Measurements from ENCODE around the gene EIF5B. TPM values are rescaled to one million over a fixed set of nuclear protein-coding genes. Genes with fewer than 3 reads are reported as not detected.

Gene EIF5B
- total and polyA plus RNA-seq, 2 of the 4 experiments (the other 2 are of a cell fraction): 19.7 to 21.8 TPM

GRCh38 chr2:99386011-99386410 is 48.8 kb downstream of the EIF5B start:
- Histone ChIP-seq H4K5ac (ENCODE audit: low read depth, low read length) (no peak overlapping the region), H2BK15ac (ENCODE audit: low read depth, low read length) (no peak overlapping the region), H2BK120ac (ENCODE audit: low read depth, low read length) (no peak overlapping the region), H4K8ac (ENCODE audit: low read depth in 2 of 2, low read length in 2 of 2) (no peak overlapping the region), H2BK20ac (ENCODE audit: low read depth, low read length) (no peak overlapping the region), H3K4me2 (ENCODE audit: low read depth, low read length) (no peak overlapping the region), H4K91ac (ENCODE audit: insufficient read depth, low read depth, low read length) (no peak overlapping the region), H3K56ac (ENCODE audit: extremely low read depth, insufficient read depth, low read length) (no peak overlapping the region), H3K4me1 (ENCODE audit: control insufficient read depth, insufficient read depth, low read length) (no peaks in the 10 kb centered on the region), H2AK5ac (ENCODE audit: low read depth, low read length) (no peak overlapping the region), H3K9me1 (ENCODE audit: insufficient read depth, low read length) (peaks cover 5% of the 10 kb centered on the region), H2BK5ac (ENCODE audit: low read depth, low read length, poor library complexity, severe bottlenecking) (no peak overlapping the region), H3K79me1 (ENCODE audit: low read depth in 1 of 2, low read length in 2 of 2) (peaks cover 13% of the 10 kb centered on the region in 2 experiments), H2AK9ac (replicated peaks; ENCODE audit: low read depth, low read length, poor library complexity) (no peak overlapping the region), H3K4ac (ENCODE audit: low read depth, low read length) (no peak overlapping the region), H3K36me3 (ENCODE audit: control insufficient read depth, insufficient read depth, low read length) (peaks cover 22% of the 10 kb centered on the region), H3K27me3 (ENCODE audit: control insufficient read depth, insufficient read depth, low read length) (no peaks in the 10 kb centered on the region), H3K4me3 (ENCODE audit: insufficient read depth, low read depth, low read length) (no peak overlapping the region), H3K9me3 (ENCODE audit: control insufficient read depth, insufficient read depth, low read length) (no peaks in the 10 kb centered on the region), H3K23ac (ENCODE audit: low read depth, low read length) (no peak overlapping the region; the same call in 1 of the 2 replicates), H4K20me1 (ENCODE audit: insufficient read depth, low read length) (no peaks in the 10 kb centered on the region), H3K9ac (ENCODE audit: low read depth, low read length) (no peak overlapping the region), H2AFZ (replicated peaks; ENCODE audit: low read length, poor library complexity) (no peak overlapping the region), H3K27ac (ENCODE audit: insufficient read depth, low read length) (no peak overlapping the region), H3K14ac (replicated peaks; ENCODE audit: low read depth, low read length) (no peak overlapping the region), H3K18ac (ENCODE audit: low read depth, low read length) (no peak overlapping the region)
- WGBS, 2 experiments (ENCODE audit: extremely low coverage in 2 of 2, insufficient read length in 1 of 2): no CpG with 5 or more reads among the region's 2 CpGs
- TF ChIP-seq MXI1 (IDR thresholded peaks at IDR 0.05; ENCODE audit: borderline replicate concordance, low read depth, low read length) (no peak), MAFK (IDR thresholded peaks at IDR 0.05; ENCODE audit: low read depth, low read length) (no peak), CEBPB (IDR thresholded peaks at IDR 0.05; ENCODE audit: low read depth, low read length) (no peak), BHLHE40 (IDR thresholded peaks at IDR 0.05; ENCODE audit: low read depth, low read length) (no peak), CHD1 (IDR thresholded peaks at IDR 0.05; ENCODE audit: low read depth, low read length) (no peak), POLR2A (IDR thresholded peaks at IDR 0.05; ENCODE audit: low read depth, low read length) (no peak), USF2 (IDR thresholded peaks at IDR 0.05; ENCODE audit: low read depth, low read length) (no peak), NFE2L2 (IDR thresholded peaks at IDR 0.05; ENCODE audit: low read depth, low read length) (no peak), CTCF (conservative IDR thresholded peaks at IDR 0.05; ENCODE audit: low read depth, low read length) (no peak), RAD21 (IDR thresholded peaks at IDR 0.05; ENCODE audit: low read length) (no peak), RFX5 (IDR thresholded peaks at IDR 0.05; ENCODE audit: low read depth, low read length) (no peak), SMC3 (IDR thresholded peaks at IDR 0.05; ENCODE audit: low read depth, low read length) (no peak), ELK1 (IDR thresholded peaks at IDR 0.05; ENCODE audit: borderline replicate concordance, low read depth, low read length) (no peak), RCOR1 (IDR thresholded peaks at IDR 0.05; ENCODE audit: insufficient replicate concordance, low read length) (no peak), FOS (IDR thresholded peaks at IDR 0.05; ENCODE audit: low read depth, low read length) (no peak), MAZ (IDR thresholded peaks at IDR 0.05; ENCODE audit: borderline replicate concordance, low read depth, low read length) (no peak)
- dilution Hi-C loops (cut with HindIII; ENCODE audit: low sequenced_read_pairs, unreplicated experiment) (no loop called here), intact Hi-C loops (cut with micrococcal nuclease) (no loop called here), in situ Hi-C loops (cut with MboI; ENCODE audit: low sequenced_read_pairs) (no loop called here)
- DNase-seq: peak; percentile 28
- ATAC-seq (ENCODE audit: low read depth): no peak
- BruUV-seq (replicated peaks): no TSS peak
- ChIA-PET CTCF (interaction anchor here (0.7 kb wide), 1 partner anchor 33 kb away, joined by 3 read pairs; no protein-coding TSS in a partner anchor), POLR2A (ENCODE audit: unreplicated experiment) (no interaction called here)
